Iris pigment epithelial cell (primary cell): ENCODE measurements around the gene AKAP17A.
A peak's percentile ranks its signal among the peaks of the same experiment; 100 is the strongest.

ENCODE experiments used
- DNase-seq: peaks from one replicate; pipeline ENCODE4 v3.0.0-alpha.2; 2011; ENCODE audit warnings: low read depth

AKAP17A gene

DNA sequence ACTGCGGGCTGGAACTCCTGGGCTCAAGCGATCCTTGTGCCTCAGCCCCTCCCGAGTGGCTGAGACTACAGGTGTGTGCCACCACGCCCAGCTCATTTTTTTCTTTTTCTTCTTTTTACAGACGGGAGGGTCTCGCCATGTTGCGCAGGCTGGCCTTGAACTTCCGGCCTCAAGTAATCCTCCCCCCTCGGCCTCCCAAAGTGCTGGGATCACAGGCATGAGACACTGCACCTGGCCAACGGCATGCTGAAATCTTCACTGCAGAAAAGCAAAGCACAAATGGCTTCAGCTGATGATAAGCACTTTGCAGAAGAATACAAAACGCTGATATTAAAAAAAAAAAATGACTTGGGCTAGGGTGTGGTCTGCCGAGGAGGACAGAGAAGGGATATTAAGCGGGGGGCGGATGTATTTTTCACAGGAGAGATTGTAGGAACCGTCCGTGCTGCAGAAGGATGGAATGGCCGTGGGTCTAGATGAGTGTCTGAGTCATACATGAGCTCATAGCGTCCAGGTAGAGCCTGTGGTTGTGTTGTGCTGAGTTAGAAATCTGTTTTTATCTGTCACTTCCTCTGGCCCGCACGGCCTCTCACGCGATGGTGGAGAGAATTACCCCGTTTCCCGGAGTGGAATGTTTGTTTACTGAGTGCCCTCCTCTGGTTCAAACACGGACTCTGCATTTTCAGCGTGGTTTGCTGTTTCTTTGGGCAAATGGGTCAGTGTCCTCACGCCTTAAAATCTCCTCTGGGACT lies 8.5 kb upstream of the AKAP17A start:
- DNase-seq = peak; percentile 26

DNA sequence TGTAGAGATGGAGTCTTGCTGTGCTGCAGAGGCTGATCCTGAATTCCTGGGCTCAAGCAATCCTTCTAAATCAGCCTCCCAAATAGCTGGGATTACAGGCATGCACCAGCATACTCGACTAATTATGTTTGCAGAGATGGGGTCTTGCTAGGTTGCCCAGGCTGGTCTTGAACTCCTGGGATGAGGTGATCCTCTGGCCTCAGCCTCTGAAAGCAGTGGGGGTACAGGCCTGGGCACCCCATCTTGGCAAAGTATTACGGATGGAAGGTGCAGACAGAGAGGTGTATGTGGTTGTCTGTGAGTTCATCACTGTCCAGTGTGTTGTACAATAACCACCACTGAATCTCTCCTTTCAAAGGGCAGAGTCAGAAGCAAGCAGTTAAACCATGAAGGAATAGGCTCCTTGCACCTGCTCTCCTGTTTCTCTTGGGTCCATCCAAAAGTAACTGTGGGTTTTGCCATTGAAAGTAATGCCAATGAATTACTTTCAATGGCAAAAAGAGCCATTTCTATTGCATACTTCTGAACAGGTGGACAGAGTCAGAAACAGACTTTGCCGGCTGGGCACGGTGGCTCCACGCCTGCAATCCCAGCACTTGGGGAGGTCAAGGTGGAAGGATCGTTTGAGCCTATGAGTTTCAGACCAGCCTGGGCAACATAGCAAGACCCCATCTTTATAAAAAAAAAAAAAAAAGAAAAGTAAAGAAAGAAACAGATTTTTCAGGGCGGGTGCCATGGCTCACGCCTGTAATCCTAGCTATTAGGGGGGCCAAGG lies 7.0 kb upstream of the AKAP17A start:
- DNase-seq = no peak

DNA sequence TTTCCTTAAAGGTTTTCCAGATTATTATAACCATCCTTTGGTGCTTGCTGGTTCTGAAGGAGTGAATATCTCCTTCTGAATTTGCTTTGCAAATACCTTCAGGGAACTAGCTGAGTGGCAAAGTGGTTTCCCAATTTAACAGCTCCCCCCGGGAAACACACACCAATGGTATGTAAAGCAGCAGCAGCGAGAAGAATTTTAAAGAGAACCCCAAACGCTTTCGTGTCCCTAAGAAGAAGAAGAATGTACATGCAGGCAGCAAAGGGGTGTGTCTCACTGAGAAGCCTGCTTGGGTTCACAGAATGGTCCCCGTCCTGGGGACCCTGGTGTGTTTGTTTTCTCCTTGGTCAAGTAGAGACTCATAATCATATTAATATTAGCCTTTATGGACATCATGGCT lies 4.2 kb upstream of the AKAP17A start:
- DNase-seq = no peak

DNA sequence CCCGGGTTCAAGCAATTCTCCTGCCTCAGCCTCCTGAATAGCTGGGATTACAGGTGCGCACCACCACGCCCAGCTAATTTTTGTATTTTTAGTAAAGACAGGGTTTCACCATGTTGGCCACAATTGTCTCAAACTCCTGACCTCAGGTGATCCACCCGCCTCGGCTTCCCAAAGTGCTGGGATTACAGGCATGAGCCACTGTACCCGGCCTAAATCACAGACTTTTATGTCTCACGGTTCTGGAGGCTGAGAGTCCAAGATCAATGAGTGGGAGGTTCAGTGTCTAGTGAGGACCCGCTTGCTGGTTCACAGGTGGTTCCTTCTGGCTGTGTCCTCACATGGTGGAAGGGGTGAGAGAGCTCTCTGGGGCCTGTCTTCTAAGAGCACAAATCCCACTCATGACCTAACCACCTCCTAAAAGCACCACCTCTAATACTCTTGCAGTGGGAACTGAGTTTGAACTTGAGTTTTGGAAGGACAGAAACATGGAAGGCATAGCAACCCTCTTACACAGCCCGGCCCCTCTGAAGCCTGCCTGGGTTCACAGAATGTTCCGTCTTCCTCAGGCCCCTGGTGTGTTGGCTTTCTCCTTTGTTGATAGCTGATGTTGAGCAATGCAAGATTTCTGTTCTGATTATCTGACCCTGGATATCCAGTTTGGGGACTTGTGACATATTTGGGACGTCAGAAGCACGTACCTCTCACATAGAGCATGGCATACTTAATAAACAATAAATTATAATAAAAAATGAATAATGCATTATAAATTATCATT lies 1.9 kb upstream of the AKAP17A start:
- no peak for DNase-seq

DNA sequence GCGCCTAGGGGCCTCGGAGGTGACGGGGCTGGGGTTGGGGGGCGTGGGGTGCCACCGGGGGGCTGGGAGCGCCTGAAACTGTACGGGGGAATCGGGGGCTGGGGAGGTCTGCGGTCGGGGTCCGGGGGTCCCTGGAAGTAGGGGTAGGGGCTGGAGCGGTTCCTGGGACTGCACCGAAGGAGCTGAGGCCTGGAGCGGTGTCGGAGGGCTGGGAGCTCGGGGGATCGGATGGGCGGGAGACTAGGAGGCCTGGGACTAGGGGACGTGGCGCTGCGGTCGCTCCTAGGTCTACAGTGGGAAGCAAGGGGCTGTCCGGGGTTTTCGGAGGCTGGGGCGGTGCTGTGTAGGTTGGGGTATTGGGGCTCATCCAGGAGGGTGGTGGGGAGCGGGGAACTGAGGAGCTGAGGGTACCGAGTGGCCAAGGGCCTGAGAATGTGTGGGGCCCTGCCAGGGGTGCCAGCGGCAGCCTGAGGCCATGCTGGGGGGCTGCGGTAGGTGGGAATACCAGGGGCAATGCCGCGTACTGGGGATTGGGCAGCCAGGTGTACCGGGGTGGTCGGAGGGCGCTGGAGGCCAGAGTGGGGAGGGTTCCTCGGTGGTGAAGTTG lies 562 bp downstream of the AKAP17A start:
- peak; percentile 15 for DNase-seq

DNA sequence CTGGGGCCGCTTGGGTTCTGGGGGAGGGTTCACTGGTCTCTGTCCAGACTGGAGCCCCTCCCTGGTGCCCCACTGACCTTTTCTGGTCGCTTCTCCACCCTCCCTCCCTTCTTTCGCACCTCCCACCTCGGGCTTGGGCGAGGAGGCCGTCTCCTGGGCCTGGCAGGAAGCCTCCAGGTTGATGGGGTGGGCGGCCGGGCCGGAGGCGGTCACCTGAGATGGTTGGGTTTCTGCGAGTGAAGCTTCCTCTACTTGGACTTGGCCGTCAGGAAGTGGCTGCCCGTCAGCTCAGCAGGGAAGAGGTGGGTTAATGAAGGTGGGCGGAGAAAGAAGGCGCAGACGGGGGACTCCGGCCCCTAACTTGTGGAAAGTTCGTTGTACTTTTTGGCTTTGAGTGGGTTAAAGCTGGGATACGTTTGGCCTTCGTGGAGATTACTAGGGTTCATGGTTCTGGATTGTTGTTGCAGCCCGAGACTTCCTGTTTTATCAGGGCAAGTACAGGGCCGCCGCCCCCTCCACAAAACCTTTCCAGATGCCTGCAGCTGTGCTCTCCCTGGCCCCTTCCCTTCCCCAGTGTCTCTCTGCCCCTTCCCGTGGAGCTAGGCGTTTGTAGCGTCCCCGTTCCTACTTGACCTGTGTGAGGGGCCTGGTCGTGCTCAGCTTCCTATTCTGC lies 1.2 kb downstream of the AKAP17A start:
- peak; percentile 35 for DNase-seq

DNA sequence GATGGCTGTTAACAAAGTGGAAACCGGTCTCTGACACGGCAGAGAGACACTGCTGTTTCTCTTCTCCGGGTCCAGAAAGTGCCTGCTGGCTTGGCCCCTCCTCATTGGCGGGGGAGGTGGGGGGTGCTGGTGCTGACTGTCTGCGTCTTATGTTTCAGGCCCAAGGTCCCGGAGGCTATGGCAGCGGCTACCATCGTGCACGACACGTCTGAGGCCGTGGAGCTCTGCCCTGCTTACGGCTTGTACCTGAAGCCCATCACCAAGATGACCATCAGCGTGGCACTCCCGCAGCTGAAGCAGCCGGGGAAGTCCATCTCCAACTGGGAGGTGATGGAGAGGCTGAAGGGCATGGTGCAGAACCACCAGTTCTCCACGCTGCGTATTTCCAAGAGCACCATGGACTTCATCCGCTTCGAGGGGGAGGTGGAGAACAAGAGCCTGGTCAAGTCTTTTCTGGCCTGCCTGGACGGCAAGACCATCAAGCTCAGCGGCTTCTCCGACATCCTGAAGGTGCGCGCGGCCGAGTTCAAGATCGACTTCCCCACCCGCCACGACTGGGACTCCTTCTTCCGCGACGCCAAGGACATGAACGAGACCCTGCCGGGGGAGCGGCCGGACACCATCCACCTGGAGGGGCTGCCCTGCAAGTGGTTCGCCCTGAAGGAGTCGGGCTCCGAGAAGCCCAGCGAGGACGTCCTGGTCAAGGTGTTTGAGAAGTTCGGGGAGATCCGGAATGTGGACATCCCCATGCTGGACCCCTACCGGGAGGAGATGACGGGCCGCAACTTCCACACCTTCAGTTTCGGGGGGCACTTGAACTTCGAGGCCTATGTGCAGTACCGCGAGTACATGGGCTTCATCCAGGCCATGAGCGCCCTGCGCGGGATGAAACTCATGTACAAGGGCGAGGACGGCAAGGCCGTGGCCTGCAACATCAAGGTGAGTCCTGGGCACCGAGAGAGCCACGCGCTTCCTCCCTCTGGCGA lies 2.2 kb downstream of the AKAP17A start:
- no peak for DNase-seq

DNA sequence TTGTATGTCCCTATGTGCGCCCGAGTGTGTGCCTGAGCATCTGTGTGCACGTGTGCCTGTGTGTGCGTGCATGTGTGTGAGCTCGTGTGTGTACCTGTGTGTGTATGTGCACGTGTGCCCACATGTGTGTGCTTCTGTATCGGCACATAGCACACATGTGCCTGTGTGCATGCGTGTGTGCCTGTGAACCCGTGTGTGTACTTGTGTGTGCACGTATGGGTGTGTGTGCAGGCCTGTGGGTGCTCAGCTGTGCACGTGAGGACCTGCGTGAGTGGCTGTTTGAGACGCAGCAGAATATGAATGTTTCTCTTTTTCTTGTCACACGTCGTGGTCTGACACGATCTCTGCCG lies 4.3 kb downstream of the AKAP17A start:
- DNase-seq = no peak

DNA sequence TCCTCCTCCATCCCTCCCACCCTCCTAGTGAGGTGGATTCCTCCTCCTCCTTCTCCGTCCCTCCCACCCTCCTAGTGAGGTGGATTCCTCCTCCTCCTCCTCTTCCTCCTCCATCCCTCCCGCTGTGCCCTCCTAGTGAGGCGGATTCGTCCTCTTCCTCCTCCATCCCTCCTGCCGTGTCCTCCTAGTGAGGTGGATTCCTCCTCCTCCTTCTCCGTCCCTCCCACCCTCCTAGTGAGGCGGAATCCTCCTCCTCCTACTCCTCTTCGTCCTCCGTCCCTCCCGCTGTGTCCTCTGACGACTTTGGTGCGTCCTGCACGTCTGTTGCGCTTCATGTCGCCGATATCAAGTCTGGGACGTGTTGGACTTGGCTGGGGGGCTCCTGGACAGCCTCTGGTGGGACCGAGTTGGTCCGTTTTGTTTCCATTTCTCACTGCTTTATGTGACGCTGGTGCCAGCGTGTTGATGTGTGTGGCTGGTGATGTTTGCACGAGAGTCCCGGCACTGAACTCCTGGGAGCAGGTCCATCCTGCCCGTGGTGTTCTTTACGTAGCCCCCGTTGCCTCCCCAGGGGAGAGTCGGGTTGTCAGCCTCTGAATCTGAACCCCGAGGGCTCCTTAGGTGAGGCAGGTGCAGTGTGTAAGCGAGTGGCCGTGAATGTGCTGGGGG lies 5.4 kb downstream of the AKAP17A start:
- no peak for DNase-seq

DNA sequence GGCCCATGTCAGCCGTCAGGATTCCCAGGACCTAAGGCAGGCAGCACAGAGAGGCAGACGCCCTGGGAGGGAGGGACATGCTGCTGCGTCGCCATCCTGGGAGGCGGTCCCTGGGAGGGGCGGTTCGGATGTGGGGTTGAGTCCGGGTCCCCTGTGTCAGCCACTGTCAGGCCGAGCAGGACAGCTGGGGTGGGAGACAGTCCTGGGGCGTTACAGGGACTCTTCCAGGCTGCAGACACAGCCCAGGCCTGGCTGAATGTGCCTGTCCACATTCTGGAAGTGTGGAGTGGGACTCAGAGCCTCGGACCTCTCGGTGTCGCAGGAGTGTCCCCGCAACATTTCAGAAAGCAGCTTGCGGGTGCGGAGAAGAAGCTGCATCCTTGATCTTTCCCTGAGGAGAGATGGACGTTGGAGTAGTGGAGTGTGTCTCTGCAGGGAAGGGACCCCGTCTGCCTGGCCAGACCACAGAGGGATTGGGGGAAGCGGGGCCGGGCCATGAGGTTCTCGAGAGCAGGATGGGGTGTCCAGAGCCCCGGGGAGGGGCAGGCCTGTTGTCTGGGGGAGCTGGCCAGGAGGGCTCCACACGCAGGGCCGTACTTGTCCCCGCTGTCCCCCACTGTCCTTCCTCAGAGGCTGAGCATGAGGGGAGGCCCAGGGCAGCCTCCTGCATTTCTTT lies 6.1 kb downstream of the AKAP17A start:
- DNase-seq = no peak

DNA sequence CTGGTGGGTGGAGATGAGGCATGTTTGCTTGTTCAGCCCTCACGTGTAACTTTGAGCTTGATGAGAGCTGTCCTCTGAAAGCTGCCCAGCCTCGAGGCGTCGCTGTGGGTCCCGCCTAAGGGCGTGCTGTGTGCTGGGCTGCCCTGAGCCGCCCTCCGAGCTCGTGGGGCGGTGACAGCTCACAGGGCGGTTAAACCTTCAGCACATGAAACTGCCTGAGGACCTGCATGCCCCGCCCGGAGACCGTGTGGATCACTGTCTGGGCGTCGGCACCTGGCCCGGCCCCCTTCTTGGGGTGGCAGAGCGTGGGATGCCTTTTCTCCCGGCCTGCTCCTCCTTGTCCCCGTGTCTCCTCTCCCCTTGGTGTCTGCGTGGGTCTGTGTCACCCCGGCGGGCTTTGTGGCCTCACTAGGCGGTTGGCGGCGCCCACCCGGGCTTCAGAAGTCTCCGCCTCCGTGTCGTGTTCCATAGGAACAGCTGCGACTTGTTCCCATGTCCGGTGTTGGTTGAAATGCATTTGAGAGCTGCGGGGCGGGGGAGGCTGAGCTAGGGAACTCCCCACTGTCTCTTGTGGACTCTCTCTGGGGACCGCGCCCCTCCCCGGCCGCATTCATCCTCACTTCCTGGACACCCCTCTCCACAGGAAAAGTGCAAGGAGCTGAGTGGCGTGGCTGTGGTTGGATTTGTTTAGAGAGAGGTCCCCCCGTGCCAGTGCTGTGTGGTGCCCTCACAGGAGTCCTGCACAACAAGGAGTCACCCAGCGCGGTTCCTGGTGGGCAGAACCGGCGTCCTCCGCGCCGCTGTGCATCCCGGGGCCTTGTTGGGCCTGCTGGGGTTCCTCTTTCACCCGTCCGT lies 6.8 kb downstream of the AKAP17A start:
- DNase-seq = no peak

DNA sequence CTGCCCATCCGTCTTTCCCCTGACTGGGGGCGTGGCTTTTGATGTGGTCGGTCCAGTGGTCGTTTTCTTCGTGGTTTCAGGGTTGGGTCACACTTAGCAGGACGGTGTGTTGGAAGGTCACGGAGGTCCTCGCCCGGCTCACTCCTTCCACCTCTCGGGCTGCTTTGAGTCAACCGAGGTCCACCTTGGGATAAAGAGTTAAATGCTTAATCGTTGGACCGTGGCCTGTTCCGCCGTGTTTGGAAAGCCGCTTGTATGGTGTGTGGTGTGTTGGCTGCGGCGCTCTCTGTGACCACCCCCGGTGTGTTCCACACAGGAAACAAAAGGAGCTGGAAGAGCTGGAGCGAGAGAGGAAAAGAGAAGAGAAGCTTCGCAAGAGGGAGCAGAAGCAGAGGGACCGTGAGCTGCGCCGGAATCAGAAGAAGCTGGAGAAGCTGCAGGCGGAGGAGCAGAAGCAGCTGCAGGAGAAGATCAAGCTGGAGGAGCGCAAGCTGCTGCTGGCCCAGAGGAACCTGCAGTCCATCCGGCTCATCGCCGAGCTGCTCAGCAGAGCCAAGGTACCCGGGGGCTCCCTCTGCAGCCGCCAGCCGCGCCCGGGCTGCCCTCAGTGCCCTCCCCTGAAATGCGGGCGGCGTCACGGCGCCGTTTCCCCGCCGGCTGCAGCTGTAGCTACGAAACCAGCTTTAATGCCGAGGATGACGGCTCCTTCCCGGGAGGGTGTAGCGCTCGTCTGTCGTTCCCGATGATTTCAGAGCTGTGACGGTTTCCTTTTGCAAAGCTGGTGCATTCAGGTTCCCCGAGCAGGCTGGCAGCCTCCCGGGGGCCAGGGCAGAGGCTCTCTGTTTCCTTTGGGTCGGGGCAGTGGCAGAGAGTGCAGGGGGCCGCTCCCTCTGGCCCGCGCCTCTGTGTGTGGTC lies 7.7 kb downstream of the AKAP17A start:
- no peak for DNase-seq

DNA sequence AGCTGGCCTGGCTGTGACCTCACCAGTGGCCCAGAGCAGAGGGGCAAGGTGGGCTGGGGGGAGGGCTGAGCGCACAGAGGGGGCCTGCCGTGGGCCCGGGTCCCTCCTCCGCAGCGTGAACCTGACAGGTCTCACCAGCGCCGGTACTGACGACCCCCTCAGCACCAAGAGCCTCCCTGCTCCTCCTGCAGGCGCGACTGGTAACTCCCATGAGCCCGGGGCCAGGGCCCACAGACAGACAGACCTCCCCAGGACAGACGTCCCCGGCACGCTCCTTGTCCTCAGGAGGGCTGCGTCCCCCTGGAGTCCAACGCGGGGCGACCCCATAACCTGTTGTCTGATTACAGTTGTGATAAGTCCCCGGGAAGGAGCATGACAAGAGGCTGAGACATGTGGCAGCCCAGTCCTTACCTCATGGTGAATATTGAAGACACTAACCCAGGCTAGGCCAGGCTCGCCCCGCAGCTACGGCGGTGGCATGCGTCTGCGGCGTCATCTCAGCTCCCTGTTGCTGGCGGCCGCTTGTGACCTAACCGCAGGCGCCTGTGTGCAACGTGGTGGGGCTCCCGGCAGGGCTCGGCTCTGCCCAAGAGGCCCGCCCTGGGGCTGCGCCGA lies 8.5 kb downstream of the AKAP17A start:
- DNase-seq = no peak

DNA sequence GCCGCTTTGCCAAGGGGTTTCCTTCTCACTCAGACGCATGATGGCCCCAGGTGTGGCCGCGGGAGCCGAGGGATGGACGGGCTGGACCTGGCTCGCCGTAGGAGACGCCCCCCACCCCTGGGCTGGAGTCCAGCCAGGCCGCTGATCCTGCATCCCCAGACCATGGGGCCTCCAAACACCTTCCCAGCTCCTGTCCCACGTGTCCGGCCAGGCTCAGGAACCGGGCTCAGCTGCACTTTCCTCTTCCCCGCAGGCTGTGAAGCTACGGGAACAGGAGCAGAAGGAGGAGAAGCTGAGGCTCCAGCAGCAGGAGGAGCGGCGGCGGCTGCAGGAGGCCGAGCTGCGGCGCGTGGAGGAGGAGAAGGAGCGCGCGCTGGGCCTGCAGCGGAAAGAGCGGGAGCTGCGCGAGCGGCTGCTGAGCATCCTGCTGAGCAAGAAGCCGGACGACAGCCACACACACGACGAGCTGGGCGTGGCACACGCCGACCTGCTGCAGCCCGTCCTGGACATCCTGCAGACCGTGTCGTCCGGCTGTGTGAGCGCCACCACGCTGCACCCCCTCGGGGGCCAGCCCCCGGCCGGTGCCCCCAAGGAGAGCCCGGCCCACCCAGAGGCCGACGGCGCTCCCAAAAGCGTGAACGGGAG lies 9.1 kb downstream of the AKAP17A start:
- no peak for DNase-seq

DNA sequence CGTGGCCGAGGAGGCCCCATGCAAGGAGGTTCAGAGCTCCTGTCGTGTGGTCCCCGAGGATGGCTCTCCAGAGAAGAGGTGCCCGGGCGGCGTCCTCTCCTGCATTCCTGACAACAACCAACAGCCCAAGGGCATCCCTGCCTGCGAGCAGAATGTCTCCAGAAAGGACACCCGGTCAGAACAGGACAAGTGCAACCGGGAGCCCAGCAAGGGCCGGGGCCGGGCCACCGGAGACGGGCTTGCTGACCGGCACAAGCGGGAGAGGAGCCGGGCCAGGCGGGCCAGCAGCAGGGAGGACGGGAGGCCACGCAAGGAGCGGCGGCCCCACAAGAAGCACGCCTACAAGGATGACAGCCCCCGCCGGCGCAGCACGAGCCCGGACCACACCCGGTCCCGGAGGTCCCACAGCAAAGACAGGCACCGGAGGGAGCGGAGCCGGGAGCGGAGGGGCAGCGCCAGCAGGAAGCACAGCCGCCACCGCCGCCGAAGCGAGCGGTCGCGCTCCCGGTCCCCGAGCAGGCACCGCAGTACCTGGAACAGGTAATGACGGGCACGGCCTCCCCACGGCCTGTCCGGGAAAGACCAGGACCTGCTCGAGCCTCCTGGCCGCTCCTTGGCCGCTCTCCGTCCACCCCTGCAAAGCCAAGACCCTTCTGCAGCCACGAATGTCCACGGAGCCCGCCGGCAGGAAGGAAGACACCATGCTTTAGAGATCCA lies 9.8 kb downstream of the AKAP17A start:
- DNase-seq = no peak

DNA sequence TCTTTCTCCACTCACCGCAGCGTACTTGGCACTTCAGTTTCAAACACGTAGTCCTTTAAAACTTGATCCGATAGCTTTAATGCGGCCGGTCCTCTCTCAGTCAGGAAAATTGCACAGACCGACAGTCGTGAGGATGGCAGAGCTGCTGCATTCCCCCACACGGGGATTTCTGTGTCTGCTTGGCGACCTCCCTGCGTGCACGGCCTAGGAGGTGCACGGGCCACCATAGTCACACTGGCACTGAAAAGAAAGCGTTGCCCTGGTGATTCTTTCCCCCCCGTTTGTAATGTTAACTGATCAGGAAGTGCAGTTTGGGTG lies 10.3 kb downstream of the AKAP17A start:
- no peak for DNase-seq
